Loucy (cell line): ENCODE results near the gene ADCY10.
"Not testable (repeated sequence)": the region's sequence is repeated elsewhere in the genome, so short reads cannot be mapped to it uniquely, and the experiment has no call there.

Experiments used
- H2AFZ ChIP-seq: fragments of 200-600 bp; sonication (generic); 2 replicates; pipeline ENCODE4 v1.6.0; 2016; ENCODE audit warnings: antibody characterized with exemption, mild to moderate bottlenecking, low read length, moderate library complexity
- H3F3A ChIP-seq: fragments of 200-600 bp; 2 replicates; pipeline ENCODE4 v1.6.0; 2016; ENCODE audit warnings: antibody characterized with exemption, low read depth, mild to moderate bottlenecking
- H3K27me3 ChIP-seq: fragments of 200-600 bp; sonication (generic); 2 replicates; pipeline ENCODE4 v1.6.1; 2014; ENCODE audit warnings: low read length, mild to moderate bottlenecking; ENCODE audit not compliant: insufficient read depth, poor library complexity, severe bottlenecking
- H3K36me3 ChIP-seq: fragments of 200-600 bp; sonication (generic); 2 replicates; pipeline ENCODE4 v1.6.1; 2016; ENCODE audit warnings: low read length; ENCODE audit not compliant: insufficient read depth
- H3K4me1 ChIP-seq: fragments of 200-600 bp; sonication (generic); 2 replicates; pipeline ENCODE4 v1.5.1; 2014; ENCODE audit warnings: low read length, mild to moderate bottlenecking; ENCODE audit not compliant: insufficient read depth, poor library complexity, severe bottlenecking
- H3K4me2 ChIP-seq: fragments of 200-600 bp; sonication (generic); 2 replicates; pipeline ENCODE4 v1.6.0; 2014; ENCODE audit warnings: antibody characterized with exemption, low read length, low read depth, mild to moderate bottlenecking; ENCODE audit not compliant: poor library complexity, severe bottlenecking
- H3K4me3 ChIP-seq: fragments of 200-600 bp; sonication (generic); 2 replicates; pipeline ENCODE4 v1.5.1; 2014; ENCODE audit warnings: low read length, mild to moderate bottlenecking, mixed read lengths; ENCODE audit not compliant: poor library complexity, severe bottlenecking
- H3K79me2 ChIP-seq: fragments of 200-600 bp; sonication (generic); 2 replicates; pipeline ENCODE4 v1.6.1; 2014; ENCODE audit warnings: low read length; ENCODE audit not compliant: insufficient read depth
- H3K9ac ChIP-seq: fragments of 200-600 bp; sonication (generic); 2 replicates; pipeline ENCODE4 v1.6.0; 2014; ENCODE audit warnings: mild to moderate bottlenecking, low read depth, low read length, moderate library complexity; ENCODE audit not compliant: poor library complexity, severe bottlenecking
- H3K9me2 ChIP-seq: fragments of 200-600 bp; sonication (generic); replicated peaks from 2 replicates; pipeline ENCODE4 v1.6.1; 2016; ENCODE audit warnings: low read depth, low read length, mixed read lengths
- H3K9me3 ChIP-seq: fragments of 200-600 bp; sonication (generic); 2 replicates; pipeline ENCODE4 v1.6.1; 2014; ENCODE audit warnings: mild to moderate bottlenecking, antibody characterized with exemption, low read length, low read depth; ENCODE audit not compliant: insufficient read depth
- H4K20me1 ChIP-seq: fragments of 200-600 bp; sonication (generic); 2 replicates; pipeline ENCODE4 v1.6.0; 2014; ENCODE audit warnings: antibody characterized with exemption, low read length, mild to moderate bottlenecking; ENCODE audit not compliant: insufficient read depth, poor library complexity, severe bottlenecking
- EZH2phosphoT487 ChIP-seq: fragments of 200-600 bp; IDR thresholded peaks from 2 replicates; pipeline ENCODE4 v1.6.1; 2018; ENCODE audit warnings: antibody characterized with exemption, mild to moderate bottlenecking, moderate library complexity, borderline replicate concordance
- TF ChIP-seq, protein P1 (sequence below): fragments of 200-600 bp; sonication (generic); conservative IDR thresholded peaks from 2 replicates; pipeline ENCODE4 v1.5.1; 2014; ENCODE audit warnings: mild to moderate bottlenecking, antibody characterized with exemption, low read length

Gene ADCY10

DNA sequence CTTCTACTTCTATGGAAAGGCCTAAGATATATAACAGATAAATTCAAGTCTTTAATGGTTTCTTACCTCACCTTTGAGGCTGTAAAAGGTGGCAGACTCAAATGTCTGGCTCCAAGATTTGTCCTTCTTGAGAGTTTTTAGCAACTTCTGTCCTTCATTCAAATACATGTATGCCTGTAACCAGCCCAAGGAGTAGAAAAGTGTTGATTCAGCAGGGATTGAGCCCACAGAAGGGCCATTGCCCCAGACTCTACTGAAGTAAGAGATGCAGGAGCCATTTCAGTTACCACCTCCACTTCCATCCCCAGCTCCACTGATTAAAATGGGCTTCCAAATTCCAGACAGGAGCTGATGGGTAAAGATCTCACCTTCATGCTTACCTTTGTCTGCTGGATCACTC, 80.0 kb downstream of the ADCY10 start:
- H3K4me3 ChIP-seq, result no peak overlapping the region
- no peak for TF ChIP-seq EZH2phosphoT487
- TF ChIP-seq, protein P1, sequence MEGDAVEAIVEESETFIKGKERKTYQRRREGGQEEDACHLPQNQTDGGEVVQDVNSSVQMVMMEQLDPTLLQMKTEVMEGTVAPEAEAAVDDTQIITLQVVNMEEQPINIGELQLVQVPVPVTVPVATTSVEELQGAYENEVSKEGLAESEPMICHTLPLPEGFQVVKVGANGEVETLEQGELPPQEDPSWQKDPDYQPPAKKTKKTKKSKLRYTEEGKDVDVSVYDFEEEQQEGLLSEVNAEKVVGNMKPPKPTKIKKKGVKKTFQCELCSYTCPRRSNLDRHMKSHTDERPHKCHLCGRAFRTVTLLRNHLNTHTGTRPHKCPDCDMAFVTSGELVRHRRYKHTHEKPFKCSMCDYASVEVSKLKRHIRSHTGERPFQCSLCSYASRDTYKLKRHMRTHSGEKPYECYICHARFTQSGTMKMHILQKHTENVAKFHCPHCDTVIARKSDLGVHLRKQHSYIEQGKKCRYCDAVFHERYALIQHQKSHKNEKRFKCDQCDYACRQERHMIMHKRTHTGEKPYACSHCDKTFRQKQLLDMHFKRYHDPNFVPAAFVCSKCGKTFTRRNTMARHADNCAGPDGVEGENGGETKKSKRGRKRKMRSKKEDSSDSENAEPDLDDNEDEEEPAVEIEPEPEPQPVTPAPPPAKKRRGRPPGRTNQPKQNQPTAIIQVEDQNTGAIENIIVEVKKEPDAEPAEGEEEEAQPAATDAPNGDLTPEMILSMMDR, result no peak
- 0 out of 2 replicates have a peak overlapping the region, but pooled peaks have one; percentile 15 for H2AFZ ChIP-seq
- no peaks in the 10 kb centered on the region for H4K20me1 ChIP-seq
- H3K79me2 ChIP-seq, result no peaks in the 10 kb centered on the region
- H3K36me3 ChIP-seq, result no peaks in the 10 kb centered on the region
- no peak overlapping the region for H3K9ac ChIP-seq
- no peaks in the 10 kb centered on the region for H3K27me3 ChIP-seq
- no peaks in the 10 kb centered on the region for H3K9me2 ChIP-seq
- H3F3A ChIP-seq, result no peaks in the 10 kb centered on the region
- H3K9me3 ChIP-seq, result no peaks in the 10 kb centered on the region
- H3K4me2 ChIP-seq, result no peak overlapping the region
- peaks cover 7% of the 10 kb centered on the region for H3K4me1 ChIP-seq

DNA sequence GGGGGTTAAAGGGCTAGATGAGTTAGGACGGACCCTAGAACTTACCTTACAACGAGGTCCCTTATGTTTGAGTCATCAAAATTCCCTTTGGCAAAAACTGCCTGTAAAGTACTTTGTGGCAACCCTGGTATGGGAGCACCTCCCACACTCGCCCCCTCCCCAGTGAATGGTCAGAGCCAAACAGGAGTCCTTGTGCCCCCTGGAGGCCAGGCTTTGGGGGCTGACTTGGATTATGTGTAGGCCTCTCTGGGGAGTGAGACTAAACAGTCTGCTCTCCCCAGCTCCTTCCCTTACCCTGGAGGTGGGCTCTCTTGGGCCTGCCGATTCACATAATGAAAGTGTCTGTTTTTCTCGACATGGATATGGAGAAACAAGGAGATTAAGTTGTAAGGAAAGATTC, 81.2 kb downstream of the ADCY10 start:
- no peaks in the 10 kb centered on the region for H3F3A ChIP-seq
- TF ChIP-seq, protein P1, result peak; percentile 38
- TF ChIP-seq EZH2phosphoT487, result no peak
- no peak overlapping the region for H3K4me3 ChIP-seq
- no peaks in the 10 kb centered on the region for H3K79me2 ChIP-seq
- peaks cover 7% of the 10 kb centered on the region for H3K4me1 ChIP-seq
- no peak overlapping the region for H2AFZ ChIP-seq
- H4K20me1 ChIP-seq, result no peaks in the 10 kb centered on the region
- H3K9ac ChIP-seq, result no peak overlapping the region
- no peaks in the 10 kb centered on the region for H3K9me2 ChIP-seq
- H3K27me3 ChIP-seq, result no peaks in the 10 kb centered on the region
- H3K36me3 ChIP-seq, result no peaks in the 10 kb centered on the region
- H3K4me2 ChIP-seq, result no peak overlapping the region
- no peaks in the 10 kb centered on the region for H3K9me3 ChIP-seq

DNA sequence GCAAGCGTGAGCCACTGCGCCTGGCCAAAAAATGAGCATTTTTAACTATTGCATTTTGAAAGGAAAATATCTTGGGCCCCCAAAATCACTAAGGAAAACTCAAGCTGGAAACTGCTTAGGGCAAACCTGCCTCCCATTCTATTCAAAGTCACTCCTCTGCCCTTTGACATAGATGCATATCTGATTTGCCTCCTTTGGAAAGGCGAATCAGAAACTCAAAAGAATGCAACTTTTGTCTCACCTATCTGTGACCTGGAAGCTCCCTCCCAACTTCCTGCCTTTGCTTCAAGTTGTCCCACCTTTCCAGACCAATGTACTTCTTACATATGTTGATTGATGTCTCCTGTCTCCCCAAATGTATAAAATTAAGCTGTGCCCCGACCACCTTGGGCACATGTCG, 83.3 kb downstream of the ADCY10 start:
- H3K79me2 ChIP-seq, H3K9me2 ChIP-seq, H3K4me1 ChIP-seq, H2AFZ ChIP-seq, H3K9ac ChIP-seq, H3K27me3 ChIP-seq, H4K20me1 ChIP-seq, H3K4me2 ChIP-seq, H3K9me3 ChIP-seq, H3K36me3 ChIP-seq, H3K4me3 ChIP-seq, H3F3A ChIP-seq: not testable (repeated sequence)

DNA sequence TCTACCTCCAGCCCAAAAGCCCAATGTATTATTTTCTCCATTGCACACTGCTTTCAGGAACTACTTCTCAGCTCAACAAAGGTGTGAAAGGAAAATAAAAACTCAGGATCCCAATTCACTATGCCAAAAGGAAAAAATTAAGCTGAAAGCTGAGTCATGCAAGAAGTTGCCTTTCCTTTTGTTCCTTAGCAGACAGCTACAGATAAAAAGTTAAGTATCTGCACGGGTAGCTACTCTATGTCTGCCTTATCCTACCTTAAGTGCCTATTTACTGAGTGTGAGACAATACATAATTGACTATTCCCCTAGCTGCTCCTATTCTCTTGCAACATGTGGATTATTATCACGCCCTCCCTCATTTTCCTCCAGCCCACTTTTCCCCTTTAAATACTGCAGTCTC, 84.1 kb downstream of the ADCY10 start:
- TF ChIP-seq EZH2phosphoT487, result no peak
- TF ChIP-seq, protein P1, result no peak
- Histone ChIP-seq H3K4me1 (peaks cover 7% of the 10 kb centered on the region), H3F3A (no peaks in the 10 kb centered on the region), H2AFZ (no peak overlapping the region), H3K36me3 (no peaks in the 10 kb centered on the region), H3K9me3 (no peaks in the 10 kb centered on the region), H3K9ac (no peak overlapping the region), H3K9me2 (no peaks in the 10 kb centered on the region), H3K4me3 (no peak overlapping the region), H4K20me1 (no peaks in the 10 kb centered on the region), H3K27me3 (no peaks in the 10 kb centered on the region), H3K4me2 (no peak overlapping the region), H3K79me2 (no peaks in the 10 kb centered on the region)
